ENCODE measurements around the gene SLC16A12. TPM values are rescaled to one million over a fixed set of nuclear protein-coding genes. Genes with fewer than 3 reads are reported as not detected.
"Not testable (repeated sequence)": the region's sequence is repeated elsewhere in the genome, so short reads cannot be mapped to it uniquely, and the experiment has no call there.

SLC16A12 gene
- total RNA-seq, 1 donor from 2014 or later, result 1.0 TPM

DNA sequence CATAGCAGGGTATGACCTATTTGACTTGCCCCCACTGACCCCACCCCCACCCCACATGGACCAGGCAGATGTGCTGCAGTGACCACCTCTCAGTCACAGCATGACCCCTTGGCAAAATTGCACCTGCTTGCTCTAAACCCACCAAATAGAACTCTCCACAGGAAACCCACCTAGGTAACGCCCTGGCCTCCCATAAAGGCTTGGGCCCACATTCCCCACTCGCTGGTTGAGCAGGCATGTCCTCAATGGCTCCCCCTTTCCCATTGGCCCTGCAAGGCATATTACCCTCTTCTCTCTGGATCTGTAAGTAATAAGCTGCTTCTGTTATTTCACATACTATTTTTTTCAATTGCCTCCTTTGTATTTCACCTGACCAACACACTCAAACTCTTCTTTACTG is 140.3 kb downstream of the SLC16A12 start:
- peaks cover 41% of the 10 kb centered on the region for H3K4me1 ChIP-seq
- H3K36me3 ChIP-seq, result no peaks in the 10 kb centered on the region
- no peak for DNase-seq
- intact Hi-C loops (cut with DNase I), result no loop called here
- H3K9me3 ChIP-seq, result no peaks in the 10 kb centered on the region
- no peak overlapping the region for H3K27ac ChIP-seq
- TF ChIP-seq, protein P1, sequence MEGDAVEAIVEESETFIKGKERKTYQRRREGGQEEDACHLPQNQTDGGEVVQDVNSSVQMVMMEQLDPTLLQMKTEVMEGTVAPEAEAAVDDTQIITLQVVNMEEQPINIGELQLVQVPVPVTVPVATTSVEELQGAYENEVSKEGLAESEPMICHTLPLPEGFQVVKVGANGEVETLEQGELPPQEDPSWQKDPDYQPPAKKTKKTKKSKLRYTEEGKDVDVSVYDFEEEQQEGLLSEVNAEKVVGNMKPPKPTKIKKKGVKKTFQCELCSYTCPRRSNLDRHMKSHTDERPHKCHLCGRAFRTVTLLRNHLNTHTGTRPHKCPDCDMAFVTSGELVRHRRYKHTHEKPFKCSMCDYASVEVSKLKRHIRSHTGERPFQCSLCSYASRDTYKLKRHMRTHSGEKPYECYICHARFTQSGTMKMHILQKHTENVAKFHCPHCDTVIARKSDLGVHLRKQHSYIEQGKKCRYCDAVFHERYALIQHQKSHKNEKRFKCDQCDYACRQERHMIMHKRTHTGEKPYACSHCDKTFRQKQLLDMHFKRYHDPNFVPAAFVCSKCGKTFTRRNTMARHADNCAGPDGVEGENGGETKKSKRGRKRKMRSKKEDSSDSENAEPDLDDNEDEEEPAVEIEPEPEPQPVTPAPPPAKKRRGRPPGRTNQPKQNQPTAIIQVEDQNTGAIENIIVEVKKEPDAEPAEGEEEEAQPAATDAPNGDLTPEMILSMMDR (IDR thresholded peaks at IDR 0.05), result no peak
- no peak for ATAC-seq
- H3K27me3 ChIP-seq (ENCODE audit: low read depth), result no peaks in the 10 kb centered on the region
- peak overlapping the region; percentile 2 for H3K4me3 ChIP-seq

DNA sequence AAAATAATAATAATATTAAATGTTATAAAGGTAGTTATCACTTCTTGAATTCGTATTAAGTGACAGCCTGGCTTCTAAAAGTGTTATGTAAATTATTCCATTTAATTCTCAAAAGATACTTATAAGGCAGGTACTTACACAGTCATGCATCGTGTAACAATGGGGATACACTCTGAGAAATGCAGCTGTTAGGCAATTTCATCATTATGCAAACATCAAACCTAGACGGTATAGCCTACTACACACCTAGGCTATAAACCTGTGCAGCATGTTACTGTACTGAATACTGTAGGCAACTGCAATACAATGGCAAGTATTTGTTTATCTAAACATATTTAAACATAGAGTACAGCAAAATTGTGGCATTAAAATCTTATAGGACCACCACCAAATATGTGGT is 141.5 kb downstream of the SLC16A12 start:
- Histone ChIP-seq H3K27ac (peak overlapping the region; percentile 84), H3K4me3 (peak overlapping the region; percentile 66), H3K4me1 (peaks cover 41% of the 10 kb centered on the region), H3K36me3 (no peaks in the 10 kb centered on the region), H3K27me3 (ENCODE audit: low read depth) (no peaks in the 10 kb centered on the region), H3K9me3 (no peaks in the 10 kb centered on the region)
- TF ChIP-seq, protein P1 (IDR thresholded peaks at IDR 0.05), result no peak
- DNase-seq (no peak), ATAC-seq (no peak)
- intact Hi-C loops (cut with DNase I), result no loop called here

DNA sequence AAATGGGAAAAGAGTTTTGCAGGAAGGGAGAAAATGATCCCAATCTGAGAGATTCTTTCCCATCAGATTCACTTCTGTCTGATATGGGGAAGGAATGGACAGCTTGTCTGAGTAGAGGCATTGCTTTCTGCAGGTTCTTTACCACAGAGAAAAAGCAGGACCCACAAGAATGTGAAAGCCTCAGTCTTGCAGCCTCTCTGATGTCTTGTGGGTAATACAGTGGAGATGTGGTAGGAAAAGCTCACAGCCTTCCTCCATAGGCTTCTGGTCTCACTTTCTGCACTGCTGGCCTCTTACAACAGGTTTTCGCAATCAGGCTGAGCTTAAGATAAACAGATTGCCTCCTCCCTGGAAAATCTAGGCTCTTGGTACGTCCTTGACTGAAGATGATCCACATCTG is 142.4 kb downstream of the SLC16A12 start:
- peaks cover 41% of the 10 kb centered on the region for H3K4me1 ChIP-seq
- no peaks in the 10 kb centered on the region for H3K9me3 ChIP-seq
- peak overlapping the region; percentile 84 for H3K27ac ChIP-seq
- H3K27me3 ChIP-seq (ENCODE audit: low read depth), result no peaks in the 10 kb centered on the region
- DNase-seq (no peak), ATAC-seq (peak; percentile 77 to 81)
- peak overlapping the region; percentile 66 for H3K4me3 ChIP-seq
- intact Hi-C loops (cut with DNase I), result no loop called here
- no peaks in the 10 kb centered on the region for H3K36me3 ChIP-seq
- TF ChIP-seq, protein P1 (IDR thresholded peaks at IDR 0.05), result no peak

DNA sequence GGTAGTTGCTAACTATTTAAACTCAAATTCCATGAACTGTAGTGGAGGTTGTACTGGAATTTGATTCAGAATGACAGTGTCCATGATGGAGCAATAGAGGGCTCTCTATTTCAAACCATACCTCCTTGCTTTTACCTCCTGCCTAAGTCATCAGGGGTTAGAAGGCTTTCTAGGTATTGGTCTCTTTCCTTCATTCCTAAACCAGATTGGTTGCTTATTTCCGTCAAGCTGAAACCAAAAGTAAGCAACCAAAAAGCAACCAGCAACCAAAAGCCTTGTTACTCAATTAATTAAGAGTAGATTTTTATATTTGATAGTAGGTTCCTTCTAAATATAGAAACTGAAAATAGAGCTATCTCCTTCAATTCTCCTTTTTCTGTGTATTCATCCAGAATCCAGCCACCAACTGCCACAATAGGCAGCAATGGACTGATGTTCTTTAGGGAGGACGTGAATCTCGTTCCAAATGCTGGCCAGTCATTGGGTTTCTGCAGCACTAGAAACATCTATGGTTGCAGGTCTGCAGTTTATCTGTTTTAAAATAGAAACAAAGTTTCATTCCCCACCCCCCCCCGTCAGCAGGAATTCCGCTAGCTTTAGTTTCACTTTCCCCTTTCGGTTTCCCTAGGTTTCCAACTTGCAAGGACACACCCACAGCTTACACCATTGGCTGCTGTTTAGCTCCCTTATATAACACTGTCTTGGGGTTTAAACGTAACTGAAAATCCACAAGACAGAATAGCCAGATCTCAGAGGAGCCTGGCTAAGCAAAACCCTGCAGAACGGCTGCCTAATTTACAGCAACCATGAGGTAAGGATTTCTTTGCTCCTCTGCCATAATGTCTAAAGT is 143.3 kb downstream of the SLC16A12 start, which contains the start of gene IFIT1:
IFIT1 (plus strand) TSS at position 717 of the 850 bp plus-strand sequence; CDS start at position 807, 90 bp downstream.
- Histone ChIP-seq H3K27me3 (ENCODE audit: low read depth) (no peaks in the 10 kb centered on the region), H3K36me3 (no peaks in the 10 kb centered on the region), H3K9me3 (no peaks in the 10 kb centered on the region), H3K4me3 (peak within 1 kb of the TSS; percentile 66), H3K4me1 (peaks cover 41% of the 10 kb centered on the region), H3K27ac (peak within 1 kb of the TSS; percentile 84)
- ATAC-seq (peak; percentile 95 to 98), DNase-seq (no peak)
- TF ChIP-seq, protein P1 (IDR thresholded peaks at IDR 0.05), result no peak
- intact Hi-C loops (cut with DNase I), result no loop called here

DNA sequence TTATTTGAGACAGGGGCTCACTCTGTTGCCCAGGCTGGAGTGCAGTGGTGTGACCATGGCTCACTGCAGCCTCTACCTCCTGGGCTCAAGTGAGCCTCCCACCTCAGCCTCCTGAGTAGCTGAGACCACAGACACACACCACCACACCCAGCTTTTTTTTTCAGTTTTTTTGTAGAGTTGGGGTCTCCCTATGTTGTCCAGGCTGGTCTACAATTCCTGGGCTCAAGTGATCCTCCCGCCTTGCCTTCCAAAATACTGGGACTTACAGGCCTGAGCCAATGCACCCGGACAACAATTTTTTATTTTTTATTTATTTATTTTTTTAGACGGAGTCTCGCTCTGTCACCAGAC is 144.2 kb downstream of the SLC16A12 start:
- ATAC-seq; H3K9me3 ChIP-seq; H3K27ac ChIP-seq; H3K27me3 ChIP-seq (ENCODE audit: low read depth); H3K4me3 ChIP-seq; intact Hi-C loops (cut with DNase I); DNase-seq; H3K36me3 ChIP-seq: not testable (repeated sequence)
- peaks cover 41% of the 10 kb centered on the region for H3K4me1 ChIP-seq

Data from lower lobe of right lung (tissue), 2 donors.